Measurements from ENCODE around the gene CDYL2. TPM values are rescaled to one million over a fixed set of nuclear protein-coding genes. Genes with fewer than 3 reads are reported as not detected.

The CDYL2 gene
- polyA plus RNA-seq, 1 of the 3 experiments (the other 2 are of a cell fraction) = 0.03 TPM

GRCh38 chr16:80616362-80616761, 188.0 kb downstream of the CDYL2 start:
- Histone ChIP-seq H3K9ac (no peak overlapping the region), H3K9me2 (no peaks in the 10 kb centered on the region), H3K4me2 (no peak overlapping the region), H3K36me3 (replicated peaks in 1 of 2; ENCODE audit: control insufficient read depth in 1 of 2, insufficient read depth in 2 of 2, low read length in 1 of 2) (no peaks in the 10 kb centered on the region), H3K4me3 (ENCODE audit: low read depth in 2 of 2, low read length in 1 of 2) (no peak overlapping the region), H4K20me1 (ENCODE audit: insufficient read depth) (no peaks in the 10 kb centered on the region), H3K4me1 (ENCODE audit: control insufficient read depth in 1 of 2, insufficient read depth in 2 of 2, low read depth in 1 of 2, low read length in 1 of 2) (peaks cover 0 to 3% of the 10 kb centered on the region in 2 experiments; a peak in 1 of 4 replicates), H3K27ac (ENCODE audit: low read depth in 2 of 2, low read length in 1 of 2) (no peak overlapping the region), H3K27me3 (ENCODE audit: insufficient read depth) (no peaks in the 10 kb centered on the region), H2AFZ (ENCODE audit: low read depth) (no peak overlapping the region), H3K9me3 (no peaks in the 10 kb centered on the region), H3F3A (replicated peaks; ENCODE audit: insufficient read depth) (no peaks in the 10 kb centered on the region), H3K79me2 (ENCODE audit: insufficient read depth) (no peaks in the 10 kb centered on the region)
- WGBS (ENCODE audit: low lambda C conversion rate) = 29% methylated on average over 1 of the region's 3 CpGs
- DNase-seq = no peak
- TF ChIP-seq FOXJ3 (CRISPR knock-in tag; IDR thresholded peaks at IDR 0.05) (no peak), MAX (IDR thresholded peaks at IDR 0.05; ENCODE audit: low read depth) (no peak), GABPA (IDR thresholded peaks at IDR 0.05; ENCODE audit: low read depth) (no peak)
- CTCF ChIA-PET = no interaction called here
- POLR2A ChIA-PET = no interaction called here

GRCh38 chr16:80615735-80616134, 188.7 kb downstream of the CDYL2 start:
- H3K4me3 ChIP-seq (ENCODE audit: low read depth in 2 of 2, low read length in 1 of 2) = no peak overlapping the region

GRCh38 chr16:80614908-80615671, 189.3 kb downstream of the CDYL2 start:
- Histone ChIP-seq H3K4me1 (ENCODE audit: control insufficient read depth in 1 of 2, insufficient read depth in 2 of 2, low read depth in 1 of 2, low read length in 1 of 2) (peaks cover 0 to 3% of the 10 kb centered on the region in 2 experiments; a peak in 1 of 4 replicates), H3F3A (replicated peaks; ENCODE audit: insufficient read depth) (no peaks in the 10 kb centered on the region), H3K27me3 (ENCODE audit: insufficient read depth) (no peaks in the 10 kb centered on the region), H3K79me2 (ENCODE audit: insufficient read depth) (no peaks in the 10 kb centered on the region), H3K36me3 (replicated peaks in 1 of 2; ENCODE audit: control insufficient read depth in 1 of 2, insufficient read depth in 2 of 2, low read length in 1 of 2) (no peaks in the 10 kb centered on the region), H3K9me3 (no peaks in the 10 kb centered on the region), H3K9ac (no peak overlapping the region), H3K9me2 (no peaks in the 10 kb centered on the region), H3K4me2 (no peak overlapping the region), H3K4me3 (ENCODE audit: low read depth in 2 of 2, low read length in 1 of 2) (no peak overlapping the region), H3K27ac (ENCODE audit: low read depth in 2 of 2, low read length in 1 of 2) (peak overlapping the region in 1 of 2 experiments; percentile 49; a peak in 2 of 4 replicates), H4K20me1 (ENCODE audit: insufficient read depth) (no peaks in the 10 kb centered on the region), H2AFZ (ENCODE audit: low read depth) (no peak overlapping the region)
- POLR2A ChIA-PET = no interaction called here
- CTCF ChIA-PET = interaction anchor here (1.1 kb wide), 1 partner anchor 25 kb away, joined by 3 read pairs; no protein-coding TSS in a partner anchor
- no peak for DNase-seq
- WGBS (ENCODE audit: low lambda C conversion rate) = 19% methylated on average over 12 of the region's 12 CpGs
- TF ChIP-seq FOSL2 (IDR thresholded peaks at IDR 0.05; ENCODE audit: borderline replicate concordance, low read depth) (peak; percentile 45; the same call in 1 of the 2 replicates), IRF3 (IDR thresholded peaks at IDR 0.05; ENCODE audit: low read depth, low read length) (no peak), JUND (IDR thresholded peaks at IDR 0.05) (peak; percentile 43; the same call in 1 of the 2 replicates), FOXM1 (IDR thresholded peaks at IDR 0.05; ENCODE audit: low read depth) (no peak), TEAD4 (IDR thresholded peaks at IDR 0.05; ENCODE audit: borderline replicate concordance, insufficient read depth) (no peak), ZBTB33 (IDR thresholded peaks at IDR 0.05; ENCODE audit: borderline replicate concordance, low read depth) (no peak), MXI1 (IDR thresholded peaks at IDR 0.05; ENCODE audit: low read depth, low read length) (no peak), CTCF (IDR thresholded peaks at IDR 0.05) (0 out of 2 replicates have a peak, but pooled peaks have one; percentile 12), USF2 (IDR thresholded peaks at IDR 0.05; ENCODE audit: borderline replicate concordance, low read depth, low read length) (no peak)

More at GRCh38 chr16:80615735-80616134, 188.7 kb downstream of the CDYL2 start:
- peaks cover 0 to 3% of the 10 kb centered on the region in 2 experiments; a peak in 1 of 4 replicates for H3K4me1 ChIP-seq (ENCODE audit: control insufficient read depth in 1 of 2, insufficient read depth in 2 of 2, low read depth in 1 of 2, low read length in 1 of 2)
- H4K20me1 ChIP-seq (ENCODE audit: insufficient read depth) = no peaks in the 10 kb centered on the region
- WGBS (ENCODE audit: low lambda C conversion rate) = 16% methylated on average over 12 of the region's 12 CpGs
- POLR2A ChIA-PET = no interaction called here
- H3K79me2 ChIP-seq (ENCODE audit: insufficient read depth) = no peaks in the 10 kb centered on the region
- CTCF ChIA-PET = interaction anchor here (1.1 kb wide), 1 partner anchor 24 kb away, joined by 3 read pairs; no protein-coding TSS in a partner anchor
- H3K36me3 ChIP-seq (replicated peaks in 1 of 2; ENCODE audit: control insufficient read depth in 1 of 2, insufficient read depth in 2 of 2, low read length in 1 of 2) = no peaks in the 10 kb centered on the region
- no peaks in the 10 kb centered on the region for H3K9me2 ChIP-seq
- no peaks in the 10 kb centered on the region for H3F3A ChIP-seq (replicated peaks; ENCODE audit: insufficient read depth)
- no peak overlapping the region for H3K9ac ChIP-seq
- H3K27me3 ChIP-seq (ENCODE audit: insufficient read depth) = no peaks in the 10 kb centered on the region
- H3K4me2 ChIP-seq = no peak overlapping the region
- H3K9me3 ChIP-seq = no peaks in the 10 kb centered on the region
- peak overlapping the region in 1 of 2 experiments; percentile 49; a peak in 2 of 4 replicates for H3K27ac ChIP-seq (ENCODE audit: low read depth in 2 of 2, low read length in 1 of 2)
- H2AFZ ChIP-seq (ENCODE audit: low read depth) = no peak overlapping the region
- DNase-seq = peak; percentile 41
- TF ChIP-seq GATA2 (CRISPR knock-in tag; IDR thresholded peaks at IDR 0.05) (peak; percentile 55; the same call in 1 of the 2 replicates), EZH2phosphoT487 (IDR thresholded peaks at IDR 0.05; ENCODE audit: borderline replicate concordance, low read depth) (no peak), MXI1 (IDR thresholded peaks at IDR 0.05; ENCODE audit: low read depth, low read length) (no peak)
